GM12872 (cell line): Measurements from ENCODE around the gene VWA3B.

Source experiments
- TF ChIP-seq, protein P1 (sequence below): IDR thresholded peaks from 3 replicates; pipeline ENCODE4 v1.5.1; 2011; ENCODE audit warnings: low read depth, mild to moderate bottlenecking, low read length, moderate library complexity; ENCODE audit not compliant: insufficient read depth

The VWA3B gene

DNA sequence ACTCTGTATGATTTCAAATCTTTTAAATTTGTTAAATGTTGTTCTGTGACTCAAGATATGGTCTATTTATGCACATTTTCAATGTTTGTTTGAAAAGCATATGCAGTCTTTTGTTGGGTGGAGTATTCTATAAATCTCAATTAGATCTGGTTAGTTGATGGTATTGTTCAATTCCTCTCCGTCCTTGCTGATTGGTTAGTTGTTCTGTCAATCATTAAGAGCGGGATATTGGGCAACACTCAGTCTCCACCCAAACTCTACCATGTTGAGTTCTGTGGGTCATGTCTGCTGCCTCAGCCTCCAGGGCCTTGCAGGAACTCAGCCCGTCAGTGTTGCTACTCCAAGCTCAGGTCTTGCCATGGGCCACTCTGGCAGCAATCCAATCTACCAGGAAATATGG, 118.9 kb downstream of the VWA3B start:
- TF ChIP-seq, protein P1, sequence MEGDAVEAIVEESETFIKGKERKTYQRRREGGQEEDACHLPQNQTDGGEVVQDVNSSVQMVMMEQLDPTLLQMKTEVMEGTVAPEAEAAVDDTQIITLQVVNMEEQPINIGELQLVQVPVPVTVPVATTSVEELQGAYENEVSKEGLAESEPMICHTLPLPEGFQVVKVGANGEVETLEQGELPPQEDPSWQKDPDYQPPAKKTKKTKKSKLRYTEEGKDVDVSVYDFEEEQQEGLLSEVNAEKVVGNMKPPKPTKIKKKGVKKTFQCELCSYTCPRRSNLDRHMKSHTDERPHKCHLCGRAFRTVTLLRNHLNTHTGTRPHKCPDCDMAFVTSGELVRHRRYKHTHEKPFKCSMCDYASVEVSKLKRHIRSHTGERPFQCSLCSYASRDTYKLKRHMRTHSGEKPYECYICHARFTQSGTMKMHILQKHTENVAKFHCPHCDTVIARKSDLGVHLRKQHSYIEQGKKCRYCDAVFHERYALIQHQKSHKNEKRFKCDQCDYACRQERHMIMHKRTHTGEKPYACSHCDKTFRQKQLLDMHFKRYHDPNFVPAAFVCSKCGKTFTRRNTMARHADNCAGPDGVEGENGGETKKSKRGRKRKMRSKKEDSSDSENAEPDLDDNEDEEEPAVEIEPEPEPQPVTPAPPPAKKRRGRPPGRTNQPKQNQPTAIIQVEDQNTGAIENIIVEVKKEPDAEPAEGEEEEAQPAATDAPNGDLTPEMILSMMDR = no peak

DNA sequence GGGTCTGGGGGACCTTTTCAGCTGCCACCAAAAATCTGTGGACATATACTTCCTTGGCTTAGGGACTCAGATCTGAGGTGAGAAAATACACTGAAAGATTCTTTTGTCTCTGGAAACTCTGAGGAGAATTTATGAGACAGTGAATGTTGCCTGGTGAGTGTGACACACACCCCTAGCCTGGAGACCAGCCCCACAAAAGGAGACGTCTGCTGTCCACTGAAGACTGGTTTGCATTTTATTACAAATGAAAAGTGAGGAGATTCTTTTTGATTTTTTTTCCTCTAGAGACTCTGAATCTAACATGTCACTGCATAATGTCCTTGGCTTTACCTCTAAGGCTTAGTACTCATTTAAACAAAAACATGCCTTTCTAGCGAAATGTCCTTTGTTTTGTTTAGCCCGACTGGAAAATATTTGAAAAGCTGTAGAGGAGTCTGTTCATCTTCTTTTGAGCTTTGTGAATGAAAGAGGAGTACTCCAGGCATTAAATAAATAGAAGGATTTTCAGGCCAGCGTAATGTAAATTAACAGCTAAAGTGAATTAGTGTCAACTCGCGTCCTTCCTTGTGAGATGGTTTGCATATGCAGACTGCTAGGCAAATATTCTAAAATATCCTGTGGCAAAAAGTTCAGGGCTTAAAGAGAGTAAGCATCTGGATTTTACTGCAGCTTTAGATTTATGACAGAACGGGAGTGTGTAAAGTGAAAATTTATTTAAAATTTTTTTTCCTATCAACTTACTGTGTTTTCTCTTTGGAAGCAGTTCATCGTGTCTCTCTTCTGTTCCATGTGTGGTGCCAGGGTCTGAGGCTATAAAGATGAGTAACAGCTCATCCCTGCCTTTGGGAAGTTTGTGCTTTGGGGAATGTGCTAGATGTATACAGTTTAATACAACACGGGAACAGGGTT, 125.4 kb downstream of the VWA3B start:
- TF ChIP-seq, protein P1 = no peak

DNA sequence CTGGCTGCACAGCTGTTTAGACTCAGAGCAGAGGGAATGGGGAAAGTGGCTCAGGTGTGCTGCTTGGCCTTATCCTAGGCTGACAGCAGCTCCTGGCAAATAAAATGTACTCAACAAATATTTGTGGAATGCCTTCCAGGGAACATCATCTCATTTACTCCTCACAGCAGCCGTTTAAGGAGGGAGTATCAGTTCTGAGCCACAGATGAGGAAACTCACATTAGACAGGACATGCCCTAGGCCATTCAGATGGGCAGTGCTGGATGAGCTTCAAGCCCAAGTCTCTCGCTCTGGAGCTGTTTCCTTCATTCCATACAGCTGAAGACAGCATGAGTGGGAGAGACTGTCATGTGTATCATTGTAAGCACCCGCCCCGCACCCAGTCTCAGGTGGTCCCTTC, 129.6 kb downstream of the VWA3B start:
- TF ChIP-seq, protein P1 = no peak

DNA sequence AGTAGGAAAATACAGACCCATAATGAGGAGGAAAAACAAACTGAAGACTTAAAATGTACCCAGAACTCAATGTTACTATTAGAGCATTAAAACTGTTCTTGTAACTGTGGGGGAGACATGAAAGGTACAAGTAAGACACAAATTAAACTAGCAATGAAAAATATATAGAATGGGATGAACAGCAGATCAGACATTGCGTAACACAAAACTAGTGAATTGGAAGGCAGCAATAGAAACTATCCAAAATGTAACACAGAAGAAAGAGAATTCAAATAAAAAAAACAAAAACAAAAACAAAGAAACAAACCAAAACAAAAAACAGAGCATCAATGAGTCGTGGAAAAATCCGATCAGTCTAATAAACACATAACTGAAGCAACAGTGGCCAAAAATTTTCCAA, 132.2 kb downstream of the VWA3B start:
- TF ChIP-seq, protein P1 = no peak

DNA sequence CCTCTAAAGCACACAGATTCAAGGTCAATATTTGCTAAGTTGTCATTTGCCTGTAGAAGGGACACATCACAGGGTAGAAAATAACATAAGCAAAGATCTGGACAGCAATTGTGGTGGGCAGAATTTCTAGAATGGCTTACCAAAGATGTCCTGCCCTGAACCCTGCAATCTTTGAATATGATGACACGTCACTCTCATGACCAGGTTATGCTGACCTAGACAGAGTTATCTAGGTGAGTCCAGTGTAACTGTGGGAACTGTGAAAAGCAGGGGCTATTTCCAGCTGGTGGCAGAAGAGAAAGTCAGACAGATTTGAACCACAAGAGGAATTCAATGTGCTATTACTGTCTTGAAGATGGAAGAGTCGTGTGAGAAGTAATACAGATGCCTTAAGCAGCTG, 147.0 kb downstream of the VWA3B start:
- TF ChIP-seq, protein P1 = no peak

DNA sequence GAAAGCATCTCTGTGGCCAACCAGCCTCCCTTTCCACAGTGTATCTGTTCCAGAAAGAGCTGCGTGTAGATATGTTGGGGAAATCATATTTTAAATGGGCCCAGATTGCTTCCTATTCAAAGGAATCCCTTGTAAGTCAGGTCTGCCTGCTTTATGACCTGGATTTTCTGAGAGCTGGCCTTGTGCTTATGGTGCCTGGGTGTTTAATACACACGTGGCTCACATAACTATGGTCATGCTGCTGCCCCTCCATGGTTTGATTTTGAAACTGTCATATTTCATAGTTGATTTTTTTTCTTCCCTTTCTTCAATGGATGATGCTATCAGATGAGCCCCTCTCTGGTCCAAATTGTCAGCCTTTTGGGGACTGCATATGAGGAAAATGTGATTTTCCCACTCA, 147.8 kb downstream of the VWA3B start:
- TF ChIP-seq, protein P1 = no peak

DNA sequence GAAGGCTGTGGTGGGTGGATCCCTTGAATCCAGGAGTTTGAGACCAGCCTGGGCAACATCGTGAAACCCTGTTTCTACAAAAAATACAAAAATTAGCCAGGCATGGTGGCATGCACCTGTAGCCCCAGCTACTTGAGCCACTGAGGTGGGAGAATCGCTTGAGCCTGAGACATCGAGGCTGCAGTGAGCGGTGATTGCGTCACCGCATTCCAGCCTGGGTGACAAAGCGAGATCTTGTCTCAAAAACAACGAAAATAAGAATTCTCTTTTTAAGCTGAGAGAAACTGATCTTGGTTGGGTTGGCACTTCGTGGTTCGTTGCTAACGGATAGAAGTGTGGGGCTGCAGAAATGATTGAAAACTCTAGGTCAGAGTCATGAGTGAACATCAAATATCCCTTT, 150.0 kb downstream of the VWA3B start:
- TF ChIP-seq, protein P1 = no peak
